AG04450 (cell line): ENCODE measurements around the gene GGNBP2. TPM values are rescaled to one million over a fixed set of nuclear protein-coding genes. Genes with fewer than 3 reads are reported as not detected.
A peak's percentile ranks its signal among the peaks of the same experiment; 100 is the strongest.

Experiments
- CTCF ChIA-PET: fragments of 300-600, 350-600 bp; formaldehyde crosslinking; extraction: SDS; loops from one replicate; lab custom pipeline; 2022; ENCODE audit warnings: antibody characterized with exemption, inconsistent platforms; lab: Charles Lee
- POLR2A ChIA-PET: fragments of 350-600 bp; formaldehyde crosslinking; extraction: SDS; loops from one replicate; lab custom pipeline; 2021; ENCODE audit warnings: antibody characterized with exemption, inconsistent platforms; lab: Yijun Ruan, JAX
- DNase-seq: peaks from one replicate; pipeline ENCODE4 v3.0.0-alpha.2; 2011; ENCODE audit warnings: low read depth, low spot score
- H3K27ac ChIP-seq: one replicate; pipeline ENCODE4 v1.5.1; 2012; ENCODE audit warnings: low read depth, low read length, control low read depth
- H3K27me3 ChIP-seq: one replicate; pipeline ENCODE4 v1.6.0; 2012; ENCODE audit warnings: low read length; ENCODE audit not compliant: control insufficient read depth, insufficient read depth
- H3K4me3 ChIP-seq: 2 replicates; pipeline ENCODE4 v1.5.1; 2011; ENCODE audit warnings: mild to moderate bottlenecking, low read depth, low read length, control low read depth
- H3K9me3 ChIP-seq: 2 replicates; pipeline ENCODE4 v1.5.1; 2012; ENCODE audit warnings: low read length; ENCODE audit not compliant: control insufficient read depth, insufficient read depth
- polyA plus RNA-seq: library from polyadenylated mRNA; depleted of rRNA; stranded (reverse); fragments of >200 nt; gene quantifications from 2 replicates; pipeline ENCODE4 v1.2.3, GENCODE V29; 2011
- TF ChIP-seq, protein P1 (sequence below): IDR thresholded peaks from 2 replicates; pipeline ENCODE4 v1.5.1; 2011; ENCODE audit warnings: low read depth, low read length, control low read depth, inconsistent platforms

Gene GGNBP2
- polyA plus RNA-seq, 1 experiment: 87.6 TPM

DNA sequence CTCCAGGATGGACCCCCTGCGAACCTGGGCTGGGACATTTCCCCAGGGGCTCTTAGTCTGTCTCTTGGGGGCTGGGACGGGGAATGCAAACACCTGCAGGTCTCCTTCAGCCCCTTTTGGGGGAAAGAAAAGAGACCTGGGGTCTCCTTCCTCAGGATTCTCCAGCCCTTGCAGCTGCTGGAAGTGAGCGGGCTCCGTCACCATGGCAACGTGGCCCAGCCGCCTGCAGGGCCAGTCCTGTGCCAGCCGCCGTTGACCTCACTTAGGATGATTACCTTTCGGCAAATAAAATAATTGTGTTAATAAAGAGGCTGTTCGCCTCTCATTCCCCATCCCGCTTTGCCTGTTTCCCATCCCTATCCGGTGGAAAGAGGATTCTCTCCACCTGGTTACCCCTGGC is 82.4 kb downstream of the GGNBP2 start:
- DNase-seq: no peak
- ChIA-PET CTCF (interaction anchor here (0.6 to 9.7 kb wide), 5 partner anchors 13 to 612 kb away, joined by 4 to 103 read pairs (median 9); no protein-coding TSS in a partner anchor), POLR2A (no interaction called here)
- TF ChIP-seq, protein P1, sequence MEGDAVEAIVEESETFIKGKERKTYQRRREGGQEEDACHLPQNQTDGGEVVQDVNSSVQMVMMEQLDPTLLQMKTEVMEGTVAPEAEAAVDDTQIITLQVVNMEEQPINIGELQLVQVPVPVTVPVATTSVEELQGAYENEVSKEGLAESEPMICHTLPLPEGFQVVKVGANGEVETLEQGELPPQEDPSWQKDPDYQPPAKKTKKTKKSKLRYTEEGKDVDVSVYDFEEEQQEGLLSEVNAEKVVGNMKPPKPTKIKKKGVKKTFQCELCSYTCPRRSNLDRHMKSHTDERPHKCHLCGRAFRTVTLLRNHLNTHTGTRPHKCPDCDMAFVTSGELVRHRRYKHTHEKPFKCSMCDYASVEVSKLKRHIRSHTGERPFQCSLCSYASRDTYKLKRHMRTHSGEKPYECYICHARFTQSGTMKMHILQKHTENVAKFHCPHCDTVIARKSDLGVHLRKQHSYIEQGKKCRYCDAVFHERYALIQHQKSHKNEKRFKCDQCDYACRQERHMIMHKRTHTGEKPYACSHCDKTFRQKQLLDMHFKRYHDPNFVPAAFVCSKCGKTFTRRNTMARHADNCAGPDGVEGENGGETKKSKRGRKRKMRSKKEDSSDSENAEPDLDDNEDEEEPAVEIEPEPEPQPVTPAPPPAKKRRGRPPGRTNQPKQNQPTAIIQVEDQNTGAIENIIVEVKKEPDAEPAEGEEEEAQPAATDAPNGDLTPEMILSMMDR: no peak
- Histone ChIP-seq H3K27me3 (peaks cover 14% of the 10 kb centered on the region), H3K4me3 (no peak overlapping the region), H3K27ac (no peak overlapping the region), H3K9me3 (no peaks in the 10 kb centered on the region)

DNA sequence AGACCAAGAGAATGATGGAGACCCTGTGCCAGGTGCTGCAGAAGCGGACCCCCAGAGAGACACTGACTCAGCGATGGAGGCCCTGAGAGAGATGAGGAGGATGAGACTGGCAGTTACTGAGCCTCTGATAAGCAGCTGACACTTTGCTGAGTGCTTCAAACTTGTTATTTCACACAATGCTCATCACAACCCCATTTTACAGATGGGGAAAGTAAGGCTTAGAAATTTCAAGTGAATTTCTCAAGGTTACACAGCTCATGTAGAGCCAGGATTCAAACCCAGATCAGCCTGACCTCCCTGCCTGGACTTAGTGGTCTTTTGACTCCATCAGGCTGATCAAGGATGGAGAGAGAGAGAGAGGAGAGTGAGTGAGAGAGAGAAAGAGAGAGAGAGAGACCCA is 83.9 kb downstream of the GGNBP2 start:
- TF ChIP-seq, protein P1: no peak
- Histone ChIP-seq H3K27me3 (peaks cover 25% of the 10 kb centered on the region), H3K9me3 (no peaks in the 10 kb centered on the region), H3K4me3 (no peak overlapping the region), H3K27ac (no peak overlapping the region)
- DNase-seq: no peak
- CTCF ChIA-PET: interaction anchor here (0.6 to 9.7 kb wide), 8 partner anchors 25 to 745 kb away, joined by 3 to 103 read pairs (median 8); no protein-coding TSS in a partner anchor
- POLR2A ChIA-PET: interaction anchor here (0.5 kb wide), 1 partner anchor 61 kb away, joined by 7 read pairs; no protein-coding TSS in a partner anchor

DNA sequence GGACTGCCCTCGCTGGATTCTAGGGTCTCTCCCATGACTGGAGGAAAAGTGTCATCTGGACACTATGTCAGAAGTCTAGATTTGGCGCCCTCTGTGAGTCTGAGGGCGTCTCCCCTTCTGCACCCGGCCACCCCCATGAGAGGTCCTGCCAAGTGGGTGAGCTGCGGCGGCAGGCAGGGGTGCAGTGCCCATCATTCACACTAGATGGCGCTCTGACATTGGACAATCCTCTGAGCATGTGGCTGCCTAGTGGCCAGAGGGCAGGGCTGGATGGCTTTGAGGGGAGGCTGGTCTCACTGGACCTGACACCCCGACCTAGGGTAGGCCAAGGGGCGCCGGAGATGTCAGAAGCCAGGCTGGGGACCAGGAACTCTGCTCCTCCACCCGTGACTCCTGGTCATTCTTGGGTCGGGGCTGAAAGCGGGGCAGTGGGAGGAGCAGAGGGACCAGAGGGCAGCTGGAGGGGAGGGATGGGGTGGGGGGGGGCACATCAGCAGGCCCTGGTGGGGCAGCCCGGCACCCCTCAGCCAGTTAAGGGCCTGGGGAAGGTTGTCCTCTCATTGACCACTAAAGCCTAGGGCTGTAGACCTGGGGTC is 84.6 kb downstream of the GGNBP2 start:
- peak; percentile 33 for DNase-seq
- ChIA-PET CTCF (interaction anchor here (1.1 to 9.7 kb wide), 5 partner anchors 365 to 610 kb away, joined by 3 to 103 read pairs (median 8); no protein-coding TSS in a partner anchor), POLR2A (interaction anchor here (0.5 to 0.6 kb wide), 2 partner anchors 21 to 61 kb away, joined by 4 to 7 read pairs; no protein-coding TSS in a partner anchor)
- peaks cover 31% of the 10 kb centered on the region for H3K27me3 ChIP-seq
- TF ChIP-seq, protein P1: peak; percentile 98
- no peaks in the 10 kb centered on the region for H3K9me3 ChIP-seq
- H3K27ac ChIP-seq: no peak overlapping the region
- H3K4me3 ChIP-seq: no peak overlapping the region

DNA sequence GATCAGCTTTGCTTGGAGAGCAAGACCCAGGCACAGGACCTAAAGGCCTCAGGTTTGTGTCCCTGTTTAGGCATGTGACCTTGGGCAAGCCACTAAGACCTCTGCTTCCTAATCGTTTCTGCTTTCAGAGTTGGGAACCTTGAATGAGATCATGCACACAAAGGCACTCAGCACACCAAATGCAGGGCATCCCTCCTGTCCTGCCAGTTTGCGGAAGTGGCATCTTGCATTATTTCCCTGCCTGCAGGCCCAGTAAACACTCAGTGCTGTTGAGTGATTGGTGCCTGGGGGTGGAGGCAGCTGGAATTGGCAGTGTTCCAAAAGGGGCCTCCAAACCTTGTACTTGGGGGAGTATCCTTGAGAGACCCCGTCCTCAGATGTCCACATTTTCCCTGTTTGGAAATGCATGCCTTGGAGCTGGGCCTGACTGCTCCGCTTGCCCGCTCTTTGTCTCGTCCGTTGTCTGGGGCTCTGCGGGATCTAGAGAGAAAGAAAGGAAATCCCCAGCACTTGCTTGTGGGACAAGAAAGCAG is 85.3 kb downstream of the GGNBP2 start:
- peaks cover 34% of the 10 kb centered on the region for H3K27me3 ChIP-seq
- DNase-seq: no peak
- no peak overlapping the region for H3K4me3 ChIP-seq
- H3K27ac ChIP-seq: no peak overlapping the region
- TF ChIP-seq, protein P1: no peak
- ChIA-PET CTCF (interaction anchor here (1.3 to 9.7 kb wide), 4 partner anchors 364 to 609 kb away, joined by 3 to 103 read pairs (median 17); no protein-coding TSS in a partner anchor), POLR2A (interaction anchor here (0.6 kb wide), 1 partner anchor 22 kb away, joined by 4 read pairs; no protein-coding TSS in a partner anchor)
- no peaks in the 10 kb centered on the region for H3K9me3 ChIP-seq

DNA sequence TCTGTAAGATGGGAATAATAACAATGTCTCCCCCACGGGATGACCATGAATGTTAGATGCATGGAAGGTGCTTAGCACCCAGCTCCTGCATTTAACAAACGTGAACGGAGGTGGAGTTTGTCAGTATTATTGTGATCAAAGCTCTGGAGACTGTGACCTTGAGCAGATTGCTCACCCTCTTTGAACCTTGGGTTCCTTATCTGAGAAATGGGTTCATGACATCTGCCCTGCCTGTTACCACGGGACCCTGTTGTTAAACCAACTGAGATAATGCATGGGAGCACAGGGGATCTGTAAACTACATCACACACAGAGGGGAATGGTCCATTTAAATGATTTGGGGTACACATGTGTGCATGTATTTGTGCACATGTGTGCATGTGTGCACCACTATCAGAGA is 86.3 kb downstream of the GGNBP2 start:
- Histone ChIP-seq H3K4me3 (no peak overlapping the region), H3K27me3 (peaks cover 44% of the 10 kb centered on the region), H3K9me3 (no peaks in the 10 kb centered on the region), H3K27ac (no peak overlapping the region)
- DNase-seq: no peak
- TF ChIP-seq, protein P1: no peak
- ChIA-PET CTCF (interaction anchor here (9.7 kb wide), 1 partner anchor 417 kb away, joined by 103 read pairs; no protein-coding TSS in a partner anchor), POLR2A (no interaction called here)
